Testis (tissue), 2 donors: ENCODE results near the gene SMIM35.

Experiments used
- POLR2A ChIP-seq: fragments of 450-650 bp; IDR thresholded peaks from one replicate; pipeline ENCODE4 v1.6.1; 2017; ENCODE audit warnings: antibody characterized with exemption, mild to moderate bottlenecking, moderate library complexity
- TF ChIP-seq, protein P1 (sequence below), 3 experiments: fragments of 450-650 bp in 2 of 3; fragments of 200-600 bp in 1 of 3; sonication (generic) in 1 of 3; IDR thresholded peaks; one replicate each; pipeline ENCODE4 v1.5.1; 2016 to 2019; ENCODE audit warnings: antibody characterized with exemption in 3 of 3, mild to moderate bottlenecking in 2 of 3, moderate library complexity in 1 of 3

DNA sequence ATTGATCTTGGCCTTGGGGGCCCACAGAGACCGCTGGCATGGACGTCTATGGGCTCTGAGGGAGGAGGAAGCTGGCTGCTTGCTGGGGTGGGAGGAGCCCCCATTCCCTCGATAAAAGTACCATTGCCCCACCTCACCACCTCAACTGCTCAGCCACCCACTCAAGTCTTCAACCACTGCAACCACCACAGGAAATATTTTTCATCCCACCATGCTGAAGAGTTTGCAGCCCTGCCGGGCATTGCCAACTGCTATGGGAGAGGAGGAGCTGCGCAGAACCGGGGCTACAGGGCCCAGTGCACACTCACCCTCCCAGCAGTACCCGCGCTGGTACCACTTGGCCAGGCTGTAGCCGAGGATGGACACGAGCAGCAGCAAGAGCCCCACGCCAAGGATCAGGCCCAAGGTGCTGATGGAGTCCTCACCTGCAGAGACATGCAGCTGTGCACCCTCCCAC, 71.3 kb downstream of the SMIM35 start:
- TF ChIP-seq, protein P1, sequence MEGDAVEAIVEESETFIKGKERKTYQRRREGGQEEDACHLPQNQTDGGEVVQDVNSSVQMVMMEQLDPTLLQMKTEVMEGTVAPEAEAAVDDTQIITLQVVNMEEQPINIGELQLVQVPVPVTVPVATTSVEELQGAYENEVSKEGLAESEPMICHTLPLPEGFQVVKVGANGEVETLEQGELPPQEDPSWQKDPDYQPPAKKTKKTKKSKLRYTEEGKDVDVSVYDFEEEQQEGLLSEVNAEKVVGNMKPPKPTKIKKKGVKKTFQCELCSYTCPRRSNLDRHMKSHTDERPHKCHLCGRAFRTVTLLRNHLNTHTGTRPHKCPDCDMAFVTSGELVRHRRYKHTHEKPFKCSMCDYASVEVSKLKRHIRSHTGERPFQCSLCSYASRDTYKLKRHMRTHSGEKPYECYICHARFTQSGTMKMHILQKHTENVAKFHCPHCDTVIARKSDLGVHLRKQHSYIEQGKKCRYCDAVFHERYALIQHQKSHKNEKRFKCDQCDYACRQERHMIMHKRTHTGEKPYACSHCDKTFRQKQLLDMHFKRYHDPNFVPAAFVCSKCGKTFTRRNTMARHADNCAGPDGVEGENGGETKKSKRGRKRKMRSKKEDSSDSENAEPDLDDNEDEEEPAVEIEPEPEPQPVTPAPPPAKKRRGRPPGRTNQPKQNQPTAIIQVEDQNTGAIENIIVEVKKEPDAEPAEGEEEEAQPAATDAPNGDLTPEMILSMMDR (IDR thresholded peaks at IDR 0.05): no peak
- TF ChIP-seq POLR2A: no peak
